Testis (tissue), 3 donors: Measurements from ENCODE around the gene FAM227A. TPM values are rescaled to one million over a fixed set of nuclear protein-coding genes. Genes with fewer than 3 reads are reported as not detected.

Experiments
- DNase-seq: peaks from one replicate; pipeline ENCODE4 v3.0.0-alpha.2; 2019
- H3K27ac ChIP-seq, 2 donors: fragments of 200-600 bp; sonication (generic); one replicate each; pipeline ENCODE4 v1.5.1; 2019
- H3K27me3 ChIP-seq: fragments of 200-600 bp; sonication (generic); one replicate; pipeline ENCODE4 v1.5.1; 2019
- H3K36me3 ChIP-seq: fragments of 200-600 bp; sonication (generic); one replicate; pipeline ENCODE4 v1.5.1; 2017; ENCODE audit warnings: low read depth; ENCODE audit errors: missing control alignments
- H3K4me1 ChIP-seq: fragments of 200-600 bp; sonication (generic); one replicate; pipeline ENCODE4 v1.5.1; 2019
- H3K4me3 ChIP-seq, 2 donors: fragments of 200-600 bp; sonication (generic); one replicate each; pipeline ENCODE4 v1.5.1; 2017 to 2019
- H3K9me3 ChIP-seq: fragments of 200-600 bp; sonication (generic); one replicate; pipeline ENCODE4 v1.5.1; 2017
- POLR2A ChIP-seq: fragments of 450-650 bp; IDR thresholded peaks from one replicate; pipeline ENCODE4 v1.6.1; 2017; ENCODE audit warnings: antibody characterized with exemption, mild to moderate bottlenecking, moderate library complexity
- WGBS, 2 donors: methylation state at CpG; one replicate each; pipeline ENCODE4 v1.1.5; 2018; 5-methylcytosine and 5-hydroxymethylcytosine counted together
- intact Hi-C: fragments of 100-400 bp; cut with DNase I; formaldehyde crosslinking; loops from one replicate; pipeline ENCODE4 v1.15.1; 2023; ENCODE audit warnings: low total_unique reads
- polyA plus RNA-seq: library from polyadenylated mRNA; stranded (reverse); fragments of 350-450 nt; fragmentation: Illumina TruSeq; extraction: RNeasy Lipid Tissue Mini Kit (QIAGEN cat#74804); gene quantifications from one replicate; pipeline ENCODE4 v1.2.3, GENCODE V29; 2014; ENCODE audit warnings: low read depth, low replicate concordance; ENCODE audit not compliant: insufficient read depth
- total RNA-seq, 2 donors: library from RNA; depleted of rRNA; stranded (reverse); fragments of >200 nt; gene quantifications; one replicate each; pipeline ENCODE4 v1.2.3, GENCODE V29; 2016
- TF ChIP-seq, protein P1 (sequence below), 3 experiments: fragments of 450-650 bp in 2 of 3; fragments of 200-600 bp in 1 of 3; sonication (generic) in 1 of 3; IDR thresholded peaks; one replicate each; pipeline ENCODE4 v1.5.1; 2016 to 2019; ENCODE audit warnings: antibody characterized with exemption in 3 of 3, mild to moderate bottlenecking in 2 of 3, moderate library complexity in 1 of 3

FAM227A gene
- total and polyA plus RNA-seq, 3 donors from 2014 or later = 16.3 to 41.8 (median 18.0) TPM

DNA sequence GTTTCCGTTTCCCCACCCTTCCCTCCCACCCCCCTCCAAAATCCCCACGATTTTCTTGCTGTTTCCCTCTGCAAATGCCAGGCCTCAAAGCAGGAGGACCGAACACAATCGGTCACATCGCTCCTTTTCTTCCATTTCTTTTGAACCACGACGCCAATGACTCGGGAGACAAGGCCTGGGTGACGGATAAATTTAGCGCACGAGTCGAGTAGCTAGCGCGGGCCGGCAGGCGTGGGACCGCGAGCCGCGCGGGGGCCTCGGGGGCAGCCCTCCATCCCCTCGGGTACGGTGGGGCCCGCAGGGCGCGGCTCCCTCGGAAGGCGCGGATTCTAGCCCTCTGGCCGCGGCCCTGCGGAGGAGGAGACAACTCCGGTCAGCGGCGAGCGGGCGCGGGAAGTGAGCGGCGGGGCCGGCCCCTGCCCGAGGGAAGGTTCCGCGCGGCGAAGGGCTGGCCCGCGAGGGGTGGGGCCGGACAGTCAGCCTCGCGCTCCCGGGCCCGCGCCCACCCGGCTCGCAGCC is 44.1 kb upstream of the FAM227A start:
- peak overlapping the region; percentile 81 to 89 for H3K4me3 ChIP-seq
- DNase-seq = no peak
- no peaks in the 10 kb centered on the region for H3K9me3 ChIP-seq
- no peaks in the 10 kb centered on the region for H3K36me3 ChIP-seq
- H3K4me1 ChIP-seq = peaks cover 49% of the 10 kb centered on the region
- intact Hi-C loops = loop anchor here (10.0 kb wide), 1 partner anchor 54 kb away; the partner anchor contains the start of gene SUN2
- no peak for TF ChIP-seq POLR2A
- TF ChIP-seq, protein P1, sequence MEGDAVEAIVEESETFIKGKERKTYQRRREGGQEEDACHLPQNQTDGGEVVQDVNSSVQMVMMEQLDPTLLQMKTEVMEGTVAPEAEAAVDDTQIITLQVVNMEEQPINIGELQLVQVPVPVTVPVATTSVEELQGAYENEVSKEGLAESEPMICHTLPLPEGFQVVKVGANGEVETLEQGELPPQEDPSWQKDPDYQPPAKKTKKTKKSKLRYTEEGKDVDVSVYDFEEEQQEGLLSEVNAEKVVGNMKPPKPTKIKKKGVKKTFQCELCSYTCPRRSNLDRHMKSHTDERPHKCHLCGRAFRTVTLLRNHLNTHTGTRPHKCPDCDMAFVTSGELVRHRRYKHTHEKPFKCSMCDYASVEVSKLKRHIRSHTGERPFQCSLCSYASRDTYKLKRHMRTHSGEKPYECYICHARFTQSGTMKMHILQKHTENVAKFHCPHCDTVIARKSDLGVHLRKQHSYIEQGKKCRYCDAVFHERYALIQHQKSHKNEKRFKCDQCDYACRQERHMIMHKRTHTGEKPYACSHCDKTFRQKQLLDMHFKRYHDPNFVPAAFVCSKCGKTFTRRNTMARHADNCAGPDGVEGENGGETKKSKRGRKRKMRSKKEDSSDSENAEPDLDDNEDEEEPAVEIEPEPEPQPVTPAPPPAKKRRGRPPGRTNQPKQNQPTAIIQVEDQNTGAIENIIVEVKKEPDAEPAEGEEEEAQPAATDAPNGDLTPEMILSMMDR (IDR thresholded peaks at IDR 0.05) = no peak
- WGBS, 2 donors = 0 to 1% methylated on average over 9 to 25 of the region's 57 CpGs
- H3K27me3 ChIP-seq = no peaks in the 10 kb centered on the region
- peak overlapping the region; percentile 97 to 99 for H3K27ac ChIP-seq

DNA sequence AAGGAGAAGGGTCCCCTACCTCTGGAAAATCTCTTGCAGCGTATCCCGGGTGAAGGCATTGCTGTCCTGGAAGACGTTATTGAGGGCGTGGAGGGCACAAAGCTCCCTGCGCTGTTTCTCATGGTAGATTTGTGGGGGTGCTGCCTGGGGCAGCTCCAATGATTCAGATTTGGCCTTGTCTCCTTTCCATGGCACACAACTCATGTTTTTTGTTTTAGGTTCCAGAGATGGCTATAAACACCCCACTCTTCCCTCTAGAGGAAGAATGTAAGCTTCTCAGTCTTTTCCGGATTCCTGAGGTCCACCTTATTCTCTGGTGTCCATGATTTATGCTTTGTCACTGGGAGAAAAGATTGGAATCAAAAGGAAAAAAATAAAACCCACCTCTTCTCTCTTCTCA is 43.6 kb upstream of the FAM227A start:
- intact Hi-C loops = loop anchor here (10.0 kb wide), 1 partner anchor 55 kb away; the partner anchor contains the start of gene SUN2
- Histone ChIP-seq H3K4me1 (peaks cover 45% of the 10 kb centered on the region), H3K36me3 (no peaks in the 10 kb centered on the region), H3K4me3 (peak overlapping the region; percentile 81 to 89), H3K9me3 (no peaks in the 10 kb centered on the region), H3K27me3 (no peaks in the 10 kb centered on the region), H3K27ac (peak overlapping the region; percentile 97 to 99)
- WGBS, 2 donors = 10 to 14% methylated on average over 6 of the region's 6 CpGs
- TF ChIP-seq, protein P1 (IDR thresholded peaks at IDR 0.05) = no peak
- TF ChIP-seq POLR2A = no peak
- no peak for DNase-seq

DNA sequence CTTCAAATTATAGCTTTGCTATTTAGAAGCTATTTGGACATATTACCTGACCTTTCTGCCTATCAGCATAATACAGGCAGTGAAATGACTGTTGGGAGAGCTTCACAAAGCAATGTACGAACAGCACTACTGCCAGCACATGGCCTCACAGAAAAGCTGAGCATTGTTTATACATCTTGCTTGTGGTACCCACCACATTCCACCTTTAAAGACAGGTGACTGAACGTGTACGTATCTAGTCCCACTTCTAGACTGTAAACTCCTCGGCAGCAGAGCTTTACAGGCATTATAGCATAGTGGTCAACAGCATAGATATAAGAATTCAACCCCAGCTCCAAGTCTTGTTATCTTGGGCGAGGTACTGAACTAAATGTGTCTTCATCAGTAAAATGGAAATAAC is 43.0 kb upstream of the FAM227A start:
- TF ChIP-seq POLR2A = no peak
- TF ChIP-seq, protein P1 (IDR thresholded peaks at IDR 0.05) = no peak
- Histone ChIP-seq H3K9me3 (no peaks in the 10 kb centered on the region), H3K4me3 (peak overlapping the region in 1 of 2 donors; percentile 89), H3K4me1 (peaks cover 43% of the 10 kb centered on the region), H3K36me3 (no peaks in the 10 kb centered on the region), H3K27ac (peak overlapping the region in 1 of 2 donors; percentile 99), H3K27me3 (no peaks in the 10 kb centered on the region)
- DNase-seq = no peak
- WGBS, 2 donors = 34 to 37% methylated on average over 5 of the region's 5 CpGs
- intact Hi-C loops = no loop called here

DNA sequence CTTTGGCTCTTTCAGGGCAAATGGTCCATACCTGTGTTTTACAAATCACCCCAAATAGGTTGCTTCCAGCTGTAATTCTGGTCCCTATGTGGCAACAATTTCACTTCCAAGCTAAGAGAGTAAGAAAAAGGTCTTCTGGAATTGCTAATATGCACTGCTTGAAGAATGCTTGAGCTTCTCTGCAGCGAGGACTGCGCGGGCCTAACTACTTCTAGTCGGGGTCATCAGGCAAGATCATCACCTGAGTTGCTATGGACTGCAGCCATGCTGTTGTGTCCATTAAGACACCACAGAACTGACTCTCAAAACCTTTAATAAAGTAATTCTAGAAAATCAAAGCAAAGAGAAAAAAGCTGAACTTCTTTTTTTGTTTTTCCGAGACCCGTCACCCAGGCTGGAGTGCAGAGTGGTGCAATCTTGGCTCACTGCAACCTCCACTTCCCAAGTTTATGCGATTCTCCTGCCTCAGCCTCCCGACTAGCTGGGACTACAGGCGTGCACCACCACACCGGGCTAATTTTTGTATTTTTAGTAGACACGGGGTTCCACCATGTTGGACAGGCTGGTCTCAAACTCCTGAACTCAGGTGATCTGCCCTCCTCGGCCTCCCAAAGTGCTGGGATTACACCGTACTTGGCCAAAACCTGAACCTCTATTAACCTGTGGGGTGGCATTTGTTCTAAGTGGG is 42.4 kb upstream of the FAM227A start:
- 76 to 85% methylated on average over 13 of the region's 13 CpGs for WGBS, 2 donors
- Histone ChIP-seq H3K9me3 (no peaks in the 10 kb centered on the region), H3K27ac (peak overlapping the region in 1 of 2 donors; percentile 24), H3K4me1 (peaks cover 43% of the 10 kb centered on the region), H3K27me3 (no peaks in the 10 kb centered on the region), H3K36me3 (no peaks in the 10 kb centered on the region), H3K4me3 (no peak overlapping the region)
- no peak for DNase-seq
- intact Hi-C loops = no loop called here
- no peak for TF ChIP-seq POLR2A
- TF ChIP-seq, protein P1 (IDR thresholded peaks at IDR 0.05) = no peak
